Umbilical cord (tissue), 2 donors: ENCODE measurements around the gene MFAP3L. TPM values are rescaled to one million over a fixed set of nuclear protein-coding genes. Genes with fewer than 3 reads are reported as not detected.
"Not testable (repeated sequence)": the region's sequence is repeated elsewhere in the genome, so short reads cannot be mapped to it uniquely, and the experiment has no call there.

Experiments used
- DNase-seq: peaks from one replicate; pipeline ENCODE4 v3.0.0-alpha.2; 2015; ENCODE audit warnings: low spot score
- total RNA-seq: library from RNA; depleted of rRNA; stranded (reverse); fragments of >200 nt; gene quantifications from one replicate; pipeline ENCODE4 v1.2.3, GENCODE V29; 2014; ENCODE audit warnings: low replicate concordance; ENCODE audit not compliant: insufficient read depth

The MFAP3L gene
- total RNA-seq, 1 donor from 2014 or later: 2.9 TPM

DNA sequence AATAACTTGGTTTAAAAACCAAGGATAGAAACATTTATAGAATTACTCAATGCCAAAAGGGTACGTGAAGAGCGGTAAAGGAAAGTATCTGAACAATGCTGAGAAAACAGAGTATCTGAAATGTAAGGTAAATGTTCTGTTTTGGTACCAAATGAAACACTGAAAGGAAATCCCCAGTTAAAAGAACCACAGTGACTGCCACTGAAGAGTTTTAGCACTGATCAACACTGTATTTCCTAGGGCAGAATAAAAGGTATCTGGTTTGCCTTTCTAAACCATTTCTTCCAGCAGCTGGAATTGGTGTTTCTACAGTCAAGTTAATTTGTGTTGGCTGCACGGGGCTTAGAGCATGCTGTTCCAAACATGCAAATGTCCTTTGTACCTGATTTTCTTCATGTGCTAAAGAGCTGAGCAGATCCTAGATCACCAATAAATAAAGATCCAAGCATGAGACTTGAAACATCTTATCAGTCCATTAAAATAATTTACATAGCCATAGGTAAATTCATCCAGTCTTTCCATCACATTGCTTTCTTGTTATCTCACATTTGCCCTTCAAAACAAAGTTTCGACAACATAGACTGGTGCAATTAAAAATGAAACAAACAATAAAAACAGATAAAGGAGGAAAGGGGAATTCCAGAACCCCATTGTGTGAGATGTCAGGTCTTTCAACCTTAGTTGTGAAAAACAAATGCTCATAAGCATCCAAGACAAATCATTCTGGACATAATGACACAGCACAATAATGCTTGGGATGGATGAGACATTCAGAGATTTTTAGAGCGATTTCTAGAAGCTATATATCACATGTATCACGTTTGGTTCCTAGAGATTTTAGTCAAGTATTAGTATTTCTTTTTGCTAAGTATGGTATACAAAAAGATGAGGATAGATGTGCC lies 38.6 kb downstream of the MFAP3L start:
- no peak for DNase-seq

- no peak for DNase-seq
Measured at GRCh38 chr4:169986369-169986768, 39.8 kb downstream of the MFAP3L start.

DNA sequence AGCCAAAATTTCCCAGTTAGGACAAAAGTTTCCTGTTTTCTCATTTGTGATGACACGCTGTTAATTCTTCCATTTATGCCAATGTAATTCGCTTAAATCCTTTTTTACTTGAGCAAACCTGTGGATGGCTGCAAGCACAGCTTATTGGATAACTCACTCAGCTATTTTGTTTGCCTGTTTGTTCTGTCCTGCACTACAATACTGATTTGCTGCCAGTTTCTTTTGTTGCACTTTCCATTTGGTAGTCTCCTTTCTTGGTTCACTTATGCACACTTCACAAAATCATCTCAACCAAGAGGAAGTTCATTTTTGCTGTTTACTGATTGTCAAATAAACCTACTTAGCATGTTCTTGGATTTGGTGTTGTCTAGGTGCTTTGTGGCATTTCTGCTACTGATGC lies 40.3 kb downstream of the MFAP3L start:
- DNase-seq: no peak

- DNase-seq: no peak
Measured at GRCh38 chr4:169984745-169985144, 41.5 kb downstream of the MFAP3L start.

DNA sequence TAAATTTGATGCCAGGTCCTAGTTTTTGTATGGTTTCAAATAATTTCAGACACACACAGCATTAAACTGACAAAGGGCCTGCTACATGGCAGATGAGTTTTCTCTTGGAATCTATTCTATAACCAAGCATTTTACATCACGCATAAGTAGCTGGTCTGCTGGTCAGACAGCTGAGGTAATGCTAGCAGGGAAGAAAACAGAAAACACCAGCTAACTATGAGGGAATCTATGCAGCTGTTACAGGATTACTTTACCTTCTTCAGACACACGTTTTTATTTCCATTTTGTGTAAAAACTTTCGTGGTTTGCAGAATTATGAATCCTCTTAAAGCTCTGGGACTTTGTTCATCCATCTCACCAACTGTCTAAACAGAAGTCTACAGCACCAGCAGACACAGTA lies 42.0 kb downstream of the MFAP3L start:
- no peak for DNase-seq

DNA sequence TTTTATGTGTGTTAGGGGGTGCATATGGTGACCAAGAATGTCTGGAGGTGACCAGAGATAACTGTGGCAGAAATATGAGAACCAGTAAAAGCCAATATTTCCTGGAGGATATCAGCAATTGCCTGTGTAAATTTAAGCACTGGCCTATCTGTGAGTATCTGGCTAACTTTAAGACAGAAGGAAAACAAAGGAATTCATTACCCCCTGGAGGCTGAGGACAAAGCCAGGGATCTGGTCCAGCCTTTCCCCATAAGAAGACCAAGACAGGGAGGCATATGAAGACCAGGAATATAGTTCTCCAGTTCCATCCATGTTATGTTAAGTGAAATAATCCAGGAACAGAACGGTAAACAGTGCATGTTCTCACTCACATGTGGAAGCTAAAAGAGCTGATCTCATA lies 49.2 kb downstream of the MFAP3L start:
- DNase-seq: no peak

- no peak for DNase-seq
Measured at GRCh38 chr4:169975838-169976796, 50.1 kb downstream of the MFAP3L start.

- no peak for DNase-seq
Measured at GRCh38 chr4:169975131-169975837, 50.9 kb downstream of the MFAP3L start.

DNA sequence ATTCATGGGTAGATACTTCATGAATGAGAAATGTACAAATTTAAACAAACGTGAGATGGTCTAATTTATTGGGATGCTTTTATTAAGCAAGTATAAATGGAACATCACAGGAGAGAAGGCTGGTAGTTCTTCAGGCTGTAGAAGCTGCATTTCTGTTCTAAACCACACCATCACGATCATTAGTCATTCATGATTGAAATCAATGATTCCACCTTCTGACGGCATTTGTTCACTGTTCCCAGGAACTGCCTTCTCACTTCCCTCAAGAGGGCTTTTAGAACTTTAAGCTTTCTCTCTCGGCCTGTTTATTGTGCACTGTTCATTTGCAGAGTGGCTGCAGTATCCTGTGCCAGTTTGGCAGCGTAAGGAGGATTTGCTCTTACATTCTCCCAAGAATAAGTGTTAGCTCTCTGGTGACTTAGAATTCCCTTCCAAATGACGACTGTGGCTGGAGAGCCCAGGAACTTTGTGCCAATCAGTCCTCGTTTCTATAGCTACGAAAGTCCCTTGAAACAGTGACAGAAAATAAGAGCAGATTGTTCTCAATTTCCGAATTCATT lies 54.7 kb downstream of the MFAP3L start:
- DNase-seq: no peak

DNA sequence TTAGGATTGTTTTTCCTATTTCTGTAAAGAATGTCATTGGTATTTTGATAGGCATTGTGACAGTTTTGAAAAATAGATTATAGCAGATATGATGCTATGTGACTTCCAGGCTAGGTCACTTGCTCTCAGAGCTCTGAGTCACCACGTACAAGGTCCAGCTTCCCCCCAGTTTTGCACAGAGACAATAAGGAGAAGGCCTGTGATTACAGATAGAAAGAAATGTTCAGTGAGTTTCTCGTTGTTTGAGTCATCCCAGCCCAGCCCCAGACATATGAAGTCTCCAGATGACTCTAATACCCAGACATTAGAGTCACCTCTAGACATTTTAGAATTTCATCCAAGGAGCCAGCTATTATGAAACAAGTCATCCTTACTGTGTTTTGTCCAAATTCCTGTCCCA lies 57.2 kb downstream of the MFAP3L start:
- no peak for DNase-seq

GRCh38 chr4:169963998-169964397 lies 62.2 kb downstream of the MFAP3L start:
- peak; percentile 33 for DNase-seq

- DNase-seq: no peak
Measured at GRCh38 chr4:169959254-169959653, 66.9 kb downstream of the MFAP3L start.

DNA sequence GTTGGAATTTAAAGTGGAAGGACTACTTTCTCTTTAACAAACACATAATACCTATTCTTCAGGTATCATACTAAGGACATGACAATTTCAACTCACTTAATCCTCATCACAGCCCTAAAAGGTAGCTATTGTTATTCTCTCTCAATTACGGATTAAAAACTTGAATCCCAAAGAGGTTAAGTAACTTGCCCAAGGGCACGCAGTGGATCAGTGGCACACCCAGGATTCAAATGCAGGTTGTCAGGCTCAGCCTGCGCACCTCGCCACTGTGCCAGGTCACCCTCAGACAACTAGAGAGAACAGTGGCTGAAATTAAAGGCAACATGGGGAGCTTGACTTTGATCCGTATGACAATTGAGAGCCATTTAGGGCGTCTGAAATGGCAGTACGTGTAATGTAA lies 67.6 kb downstream of the MFAP3L start:
- no peak for DNase-seq

DNA sequence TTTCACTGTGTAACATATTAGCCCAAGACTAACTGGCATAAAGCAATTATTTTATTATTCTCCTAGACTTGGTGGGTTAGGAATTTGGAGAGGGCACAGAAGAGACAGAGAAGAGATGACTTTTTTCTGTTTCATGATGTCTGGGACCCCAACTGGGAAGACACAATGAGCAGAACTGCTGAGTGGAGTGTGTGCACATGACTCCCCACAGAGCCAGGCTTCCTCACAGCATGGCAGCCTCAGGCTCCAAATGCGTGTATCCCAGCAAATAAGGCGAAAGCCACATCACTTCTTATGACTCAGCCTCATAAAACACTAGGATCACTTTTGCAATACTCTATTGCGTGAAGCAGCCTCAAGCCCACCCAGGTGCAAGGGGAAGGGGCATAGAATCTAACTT lies 68.4 kb downstream of the MFAP3L start:
- DNase-seq: no peak

DNA sequence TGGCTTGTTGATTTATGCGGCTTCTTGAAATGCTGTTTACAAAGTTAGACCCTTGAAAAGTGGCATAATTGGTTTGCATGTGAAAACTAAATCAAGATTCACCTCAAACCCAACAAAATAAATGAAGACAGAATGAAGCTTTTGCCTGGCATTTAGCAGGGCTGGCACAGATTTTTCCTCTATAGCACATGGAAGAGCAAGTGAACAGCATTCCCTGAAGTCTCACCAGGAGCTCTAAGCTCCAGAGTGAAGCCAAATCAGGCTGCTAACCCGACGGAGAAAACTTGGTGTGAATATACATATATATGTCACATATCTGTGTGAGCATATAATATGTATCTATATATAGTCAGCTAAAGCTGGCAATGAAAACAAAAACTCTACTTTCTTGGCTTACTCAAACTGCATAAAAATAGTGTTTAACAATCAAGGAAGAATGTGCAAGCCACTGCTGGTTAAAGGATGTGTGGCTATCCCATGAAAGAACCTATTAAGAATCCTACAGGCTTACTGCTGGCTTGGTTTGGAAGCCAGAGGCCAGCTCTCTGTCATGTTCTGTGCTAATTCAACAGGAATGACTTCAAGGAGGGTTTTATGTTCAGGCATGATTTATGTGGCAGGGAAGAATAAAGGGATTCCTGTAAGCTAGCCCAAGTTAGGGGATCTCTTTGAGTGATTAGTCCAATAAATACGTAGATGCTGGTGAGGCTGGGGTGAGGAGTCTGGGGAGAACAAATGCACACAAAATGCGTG lies 69.9 kb downstream of the MFAP3L start:
- peak; percentile 35 for DNase-seq

GRCh38 chr4:169955521-169955920 lies 70.7 kb downstream of the MFAP3L start:
- DNase-seq: no peak

DNA sequence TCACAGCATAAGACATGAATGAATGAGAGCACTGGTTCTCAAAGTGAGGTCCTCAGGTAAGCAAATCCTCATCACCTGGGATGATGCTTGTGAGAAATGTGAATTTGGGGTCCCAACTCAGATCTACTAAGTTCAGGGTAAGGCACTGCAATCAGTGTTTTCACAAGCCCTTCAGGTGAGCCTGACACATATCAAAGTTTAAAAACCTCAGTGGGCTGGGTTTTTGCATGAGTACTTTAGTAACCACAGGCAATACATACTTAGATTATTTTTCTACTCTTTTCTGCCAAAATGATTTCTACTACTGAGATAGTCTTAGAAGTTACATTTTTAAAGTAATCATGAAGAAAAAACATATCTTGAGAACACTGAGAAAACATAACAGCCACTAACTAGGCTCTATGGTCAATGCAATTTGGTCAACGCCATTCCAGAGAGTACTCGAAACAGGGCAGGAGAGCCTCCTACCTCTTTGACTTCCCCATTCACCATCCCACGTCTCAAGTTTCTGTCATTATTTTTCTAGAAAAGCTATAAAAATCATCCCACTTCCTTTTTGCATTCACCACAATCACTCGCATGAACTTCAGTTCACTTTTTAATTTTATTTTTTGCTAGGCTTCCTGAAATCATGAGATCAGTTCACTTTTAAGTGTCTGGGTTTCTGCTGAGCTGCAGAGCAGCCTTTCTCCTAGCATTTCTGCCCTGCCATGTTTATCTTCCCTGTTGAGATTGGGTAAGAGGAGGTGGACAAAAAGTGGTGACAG lies 73.8 kb downstream of the MFAP3L start:
- DNase-seq: no peak

- DNase-seq: no peak
Measured at GRCh38 chr4:169948271-169948670, 77.9 kb downstream of the MFAP3L start.

GRCh38 chr4:169945636-169946035 lies 80.6 kb downstream of the MFAP3L start:
- no peak for DNase-seq

DNA sequence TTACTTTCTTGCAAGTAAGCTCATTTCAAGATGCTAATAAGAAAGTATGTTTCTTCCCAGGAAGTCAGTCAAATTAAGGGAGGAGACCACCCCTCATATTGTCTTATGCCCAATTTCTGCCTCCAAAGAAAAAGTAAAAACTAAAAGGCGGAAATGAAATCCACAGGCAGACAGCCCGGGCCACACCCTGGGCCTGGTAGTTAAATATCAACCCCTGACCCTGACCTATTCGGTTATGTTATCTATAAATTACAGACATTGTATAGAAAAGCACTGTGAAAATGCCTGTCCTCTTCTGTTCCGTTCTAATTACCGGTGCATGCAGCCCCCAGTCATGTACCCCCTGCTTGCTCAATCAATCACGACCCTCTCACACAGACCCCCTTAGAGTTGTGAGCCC lies 82.6 kb downstream of the MFAP3L start:
- DNase-seq: not testable (repeated sequence)
